GM12878 (cell line): ENCODE measurements around the gene CSF3. TPM values are rescaled to one million over a fixed set of nuclear protein-coding genes. Genes with fewer than 3 reads are reported as not detected.
"Not testable (repeated sequence)": the region's sequence is repeated elsewhere in the genome, so short reads cannot be mapped to it uniquely, and the experiment has no call there.

Experiments
- ATAC-seq: fragments of 200-7000 bp; cut with Tn5 transposase; 3 replicates; pipeline ENCODE4 v1.9.1; 2020; ENCODE audit warnings: mild to moderate bottlenecking, moderate library complexity
- BruUV-seq: library from RNA; stranded (reverse); fragments of 400-500 nt; replicated peaks from 2 replicates; lab custom pipeline; 2021; lab: Mats Ljungman, UMichigan
- CTCF ChIA-PET: fragments of 300-600 bp; sonication (Branson Sonifier 250); formaldehyde crosslinking; extraction: SDS; loops from one replicate; lab custom pipeline; 2021; ENCODE audit warnings: inconsistent platforms; lab: Yijun Ruan, JAX
- POLR2A ChIA-PET: fragments of 350-600 bp; formaldehyde crosslinking; extraction: SDS; loops from one replicate; lab custom pipeline; 2021; ENCODE audit warnings: inconsistent platforms; lab: Charles Lee
- RAD21 ChIA-PET: fragments of 300-600 bp; sonication (Branson Sonifier 250); formaldehyde crosslinking; loops from one replicate; lab custom pipeline; 2023; ENCODE audit warnings: antibody characterized with exemption; ENCODE audit not compliant: unreplicated experiment; lab: Charles Lee
- SMC1A ChIA-PET: fragments of 300-600 bp; sonication (Branson Sonifier 250); formaldehyde crosslinking; loops from one replicate; lab custom pipeline; 2023; ENCODE audit not compliant: unreplicated experiment, uncharacterized antibody; lab: Charles Lee
- DNase-seq: peaks from one replicate; pipeline ENCODE4 v3.0.0-alpha.2; 2011; ENCODE audit warnings: low read depth, low spot score
- FAIRE-seq: peaks from 3 replicates; lab custom pipeline; 2011; peaks lifted over from hg19 to GRCh38; lab: Jason Lieb, UNC
- H2AFZ ChIP-seq: 2 replicates; pipeline ENCODE4 v1.6.0; 2011; ENCODE audit warnings: low read depth, low read length, control low read depth; ENCODE audit not compliant: control insufficient read depth
- H3K27ac ChIP-seq: 2 replicates; pipeline ENCODE4 v1.5.1; 2011; ENCODE audit warnings: control low read depth; ENCODE audit not compliant: control insufficient read depth, insufficient read depth
- H3K27me3 ChIP-seq, 2 experiments: replicated peaks in 1 of 2; 2 replicates each; pipeline versions ENCODE4 v1.6.0 to v1.6.1; 2011; ENCODE audit warnings: low read length in 1 of 2; ENCODE audit not compliant: control insufficient read depth in 2 of 2, insufficient read depth in 2 of 2
- H3K36me3 ChIP-seq, 2 experiments: 2 replicates each; pipeline ENCODE4 v1.5.1; 2011; ENCODE audit warnings: low read length in 1 of 2; ENCODE audit not compliant: control insufficient read depth in 2 of 2, insufficient read depth in 2 of 2
- H3K4me1 ChIP-seq: 2 replicates; pipeline ENCODE4 v1.6.1; 2011; ENCODE audit warnings: mild to moderate bottlenecking, low read length, moderate library complexity, mixed read lengths; ENCODE audit not compliant: control insufficient read depth, insufficient read depth
- H3K4me2 ChIP-seq: 2 replicates; pipeline ENCODE4 v1.6.0; 2011; ENCODE audit warnings: control low read depth; ENCODE audit not compliant: control insufficient read depth, insufficient read depth
- H3K4me3 ChIP-seq: fragments of 200-600 bp; sonication (generic); 2 replicates; pipeline ENCODE4 v1.5.1; 2016
- H3K79me2 ChIP-seq: 2 replicates; pipeline ENCODE4 v1.6.0; 2011; ENCODE audit warnings: low read length; ENCODE audit not compliant: control insufficient read depth, insufficient read depth
- H3K9ac ChIP-seq: 2 replicates; pipeline ENCODE4 v1.8.0; 2011; ENCODE audit warnings: low read length, control low read depth, mixed read lengths; ENCODE audit not compliant: control insufficient read depth, insufficient read depth
- H3K9me3 ChIP-seq: replicated peaks from 3 replicates; pipeline ENCODE4 v1.5.1; 2011; ENCODE audit warnings: mild to moderate bottlenecking, low read length; ENCODE audit not compliant: control insufficient read depth, insufficient read depth
- H4K20me1 ChIP-seq: 2 replicates; pipeline ENCODE4 v1.6.0; 2011; ENCODE audit not compliant: control insufficient read depth, insufficient read depth
- ESRRA ChIP-seq: IDR thresholded peaks from 2 replicates; pipeline ENCODE4 v1.6.1; 2012; ENCODE audit warnings: mild to moderate bottlenecking, low read length, improper control_type of control experiment
- NFYB ChIP-seq: IDR thresholded peaks from 2 replicates; pipeline ENCODE4 v1.6.1; 2011; ENCODE audit warnings: low read depth, mild to moderate bottlenecking, low read length, improper control_type of control experiment, moderate library complexity; ENCODE audit not compliant: insufficient read depth
- RCOR1 ChIP-seq: conservative IDR thresholded peaks from 2 replicates; pipeline ENCODE4 v1.6.1; 2012; ENCODE audit warnings: low read depth, low read length, improper control_type of control experiment
- WGBS: methylation state at CpG from one replicate; pipeline ENCODE4 v1.1.6; 2016; ENCODE audit warnings: low lambda C conversion rate; ENCODE audit not compliant: insufficient replicate concordance, insufficient coverage; ENCODE audit errors: missing lambda C conversion rate; 5-methylcytosine and 5-hydroxymethylcytosine counted together
- in situ Hi-C: fragments of 300-500 bp; cut with MboI; formaldehyde crosslinking; loops from 9 replicates; pipeline ENCODE4 v1.14.3; 2018; ENCODE audit warnings: mixed read lengths
- intact Hi-C: fragments of 100-400 bp; cut with micrococcal nuclease; formaldehyde crosslinking; loops from one replicate; pipeline ENCODE4 v1.14.2; 2022; ENCODE audit not compliant: unreplicated experiment
- polyA plus RNA-seq, 11 experiments: library from polyadenylated mRNA; depleted of rRNA in 4 of 11; unstranded in 6 of 11; stranded (reverse) in 5 of 11; fragments of >200 nt; fragmentation: Nextera tagmentation in 4 of 11; fragmentation: Illumina TruSeq in 1 of 11; extraction: Ambion mirVana in 4 of 11; extraction: Trizol in 1 of 11; gene quantifications; 1 replicate in 1 of 11; 2 replicates in 10 of 11; pipeline versions ENCODE4 v1.2.1 to v1.2.3, GENCODE V29; 2011 to 2016; ENCODE audit warnings: inconsistent platforms in 2 of 11, missing spikeins in 2 of 11, low read depth in 1 of 11
- total RNA-seq, 4 experiments: library from RNA; depleted of rRNA in 3 of 4; stranded (reverse); fragments of >200 nt in 3 of 4; fragmentation: Illumina TruSeq in 1 of 4; extraction: Trizol in 1 of 4; gene quantifications; 2 replicates each; pipeline versions ENCODE4 v1.2.1 to v1.2.3, GENCODE V29; 2013 to 2021
- TF ChIP-seq, protein P1 (sequence below): fragments of 450-650 bp; IDR thresholded peaks from 2 replicates; pipeline ENCODE4 v1.6.1; 2017; ENCODE audit warnings: antibody characterized with exemption, mild to moderate bottlenecking, moderate library complexity
- TF ChIP-seq, protein P2 (sequence below): IDR thresholded peaks from 2 replicates; pipeline ENCODE4 v1.6.1; 2012; ENCODE audit warnings: low read length, inconsistent platforms
- TF ChIP-seq, protein P3 (sequence below): fragments of 450-650 bp; conservative IDR thresholded peaks from 2 replicates; pipeline ENCODE4 v1.6.1; 2017; ENCODE audit warnings: mild to moderate bottlenecking, moderate library complexity

The CSF3 gene
- total and polyA plus RNA-seq, 10 of the 15 experiments (the other 5 are each of a cell fraction or from before 2014, with no cell fraction given) = 0.09 to 0.28 (median 0.12) TPM; not detected in 5

DNA sequence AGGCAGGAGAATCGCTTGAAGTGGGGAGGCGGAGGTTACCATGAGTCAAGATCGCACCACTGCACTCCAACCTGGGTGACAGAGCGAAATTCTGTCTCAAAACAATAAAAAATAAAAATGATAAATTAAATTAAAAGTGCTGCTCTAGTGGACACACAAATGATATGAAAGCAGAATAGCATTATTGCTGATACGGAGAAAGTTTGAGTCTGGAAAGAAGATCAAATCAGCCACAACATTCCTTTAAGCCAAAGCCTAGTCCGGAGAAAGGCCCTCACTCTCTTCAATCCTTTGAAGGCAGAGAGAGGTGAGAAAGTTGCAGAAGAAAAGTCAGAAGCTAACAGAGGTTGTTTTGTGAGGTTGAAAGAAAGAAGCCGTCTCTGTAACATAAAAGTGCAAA lies 15.1 kb upstream of the CSF3 start (continued):
- TF ChIP-seq NFYB (no peak), ESRRA (no peak), RCOR1 (no peak)
- TF ChIP-seq, protein P1, sequence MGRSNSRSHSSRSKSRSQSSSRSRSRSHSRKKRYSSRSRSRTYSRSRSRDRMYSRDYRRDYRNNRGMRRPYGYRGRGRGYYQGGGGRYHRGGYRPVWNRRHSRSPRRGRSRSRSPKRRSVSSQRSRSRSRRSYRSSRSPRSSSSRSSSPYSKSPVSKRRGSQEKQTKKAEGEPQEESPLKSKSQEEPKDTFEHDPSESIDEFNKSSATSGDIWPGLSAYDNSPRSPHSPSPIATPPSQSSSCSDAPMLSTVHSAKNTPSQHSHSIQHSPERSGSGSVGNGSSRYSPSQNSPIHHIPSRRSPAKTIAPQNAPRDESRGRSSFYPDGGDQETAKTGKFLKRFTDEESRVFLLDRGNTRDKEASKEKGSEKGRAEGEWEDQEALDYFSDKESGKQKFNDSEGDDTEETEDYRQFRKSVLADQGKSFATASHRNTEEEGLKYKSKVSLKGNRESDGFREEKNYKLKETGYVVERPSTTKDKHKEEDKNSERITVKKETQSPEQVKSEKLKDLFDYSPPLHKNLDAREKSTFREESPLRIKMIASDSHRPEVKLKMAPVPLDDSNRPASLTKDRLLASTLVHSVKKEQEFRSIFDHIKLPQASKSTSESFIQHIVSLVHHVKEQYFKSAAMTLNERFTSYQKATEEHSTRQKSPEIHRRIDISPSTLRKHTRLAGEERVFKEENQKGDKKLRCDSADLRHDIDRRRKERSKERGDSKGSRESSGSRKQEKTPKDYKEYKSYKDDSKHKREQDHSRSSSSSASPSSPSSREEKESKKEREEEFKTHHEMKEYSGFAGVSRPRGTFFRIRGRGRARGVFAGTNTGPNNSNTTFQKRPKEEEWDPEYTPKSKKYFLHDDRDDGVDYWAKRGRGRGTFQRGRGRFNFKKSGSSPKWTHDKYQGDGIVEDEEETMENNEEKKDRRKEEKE = no peak
- TF ChIP-seq, protein P2, sequence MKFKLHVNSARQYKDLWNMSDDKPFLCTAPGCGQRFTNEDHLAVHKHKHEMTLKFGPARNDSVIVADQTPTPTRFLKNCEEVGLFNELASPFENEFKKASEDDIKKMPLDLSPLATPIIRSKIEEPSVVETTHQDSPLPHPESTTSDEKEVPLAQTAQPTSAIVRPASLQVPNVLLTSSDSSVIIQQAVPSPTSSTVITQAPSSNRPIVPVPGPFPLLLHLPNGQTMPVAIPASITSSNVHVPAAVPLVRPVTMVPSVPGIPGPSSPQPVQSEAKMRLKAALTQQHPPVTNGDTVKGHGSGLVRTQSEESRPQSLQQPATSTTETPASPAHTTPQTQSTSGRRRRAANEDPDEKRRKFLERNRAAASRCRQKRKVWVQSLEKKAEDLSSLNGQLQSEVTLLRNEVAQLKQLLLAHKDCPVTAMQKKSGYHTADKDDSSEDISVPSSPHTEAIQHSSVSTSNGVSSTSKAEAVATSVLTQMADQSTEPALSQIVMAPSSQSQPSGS = no peak
- TF ChIP-seq, protein P3, sequence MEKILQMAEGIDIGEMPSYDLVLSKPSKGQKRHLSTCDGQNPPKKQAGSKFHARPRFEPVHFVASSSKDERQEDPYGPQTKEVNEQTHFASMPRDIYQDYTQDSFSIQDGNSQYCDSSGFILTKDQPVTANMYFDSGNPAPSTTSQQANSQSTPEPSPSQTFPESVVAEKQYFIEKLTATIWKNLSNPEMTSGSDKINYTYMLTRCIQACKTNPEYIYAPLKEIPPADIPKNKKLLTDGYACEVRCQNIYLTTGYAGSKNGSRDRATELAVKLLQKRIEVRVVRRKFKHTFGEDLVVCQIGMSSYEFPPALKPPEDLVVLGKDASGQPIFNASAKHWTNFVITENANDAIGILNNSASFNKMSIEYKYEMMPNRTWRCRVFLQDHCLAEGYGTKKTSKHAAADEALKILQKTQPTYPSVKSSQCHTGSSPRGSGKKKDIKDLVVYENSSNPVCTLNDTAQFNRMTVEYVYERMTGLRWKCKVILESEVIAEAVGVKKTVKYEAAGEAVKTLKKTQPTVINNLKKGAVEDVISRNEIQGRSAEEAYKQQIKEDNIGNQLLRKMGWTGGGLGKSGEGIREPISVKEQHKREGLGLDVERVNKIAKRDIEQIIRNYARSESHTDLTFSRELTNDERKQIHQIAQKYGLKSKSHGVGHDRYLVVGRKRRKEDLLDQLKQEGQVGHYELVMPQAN = no peak

DNA sequence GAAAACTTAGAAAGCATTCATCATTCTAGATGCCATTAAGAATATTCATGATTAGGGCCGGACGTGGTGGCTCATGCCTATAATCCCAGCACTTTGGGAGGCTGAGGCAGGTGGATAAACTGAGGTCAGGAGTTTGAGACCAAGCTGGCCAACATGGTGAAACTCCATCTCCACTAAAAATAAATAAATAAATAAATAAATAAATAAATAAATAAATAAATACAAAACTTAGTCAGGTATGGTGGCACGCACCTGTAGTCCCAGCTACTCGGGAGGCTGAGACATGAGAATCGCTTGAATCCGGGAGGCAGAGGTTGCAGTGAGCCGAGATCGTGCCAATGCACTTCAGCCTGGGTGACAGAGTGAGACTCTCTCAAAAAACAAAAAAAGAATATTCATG lies 13.9 kb upstream of the CSF3 start:
- peaks cover 6 to 11% of the 10 kb centered on the region in 2 experiments; a peak in 3 of 4 replicates for H3K36me3 ChIP-seq
- RAD21 ChIA-PET, FAIRE-seq, intact Hi-C loops, H3K4me3 ChIP-seq, ATAC-seq, BruUV-seq, H3K9ac ChIP-seq, H3K4me1 ChIP-seq, POLR2A ChIA-PET, H3K4me2 ChIP-seq, DNase-seq, H3K27me3 ChIP-seq, H2AFZ ChIP-seq, H3K9me3 ChIP-seq, H3K79me2 ChIP-seq, H4K20me1 ChIP-seq, H3K27ac ChIP-seq: not testable (repeated sequence)
- CTCF ChIA-PET = interaction anchor here (0.6 to 2.2 kb wide), 3 partner anchors 26 to 212 kb away, joined by 3 to 7 read pairs (median 3); no protein-coding TSS in a partner anchor
- in situ Hi-C loops = loop anchor here (25.0 kb wide), 1 partner anchor 286 kb away; the partner anchor contains the start of gene CDC6
- WGBS = 94% methylated on average over 8 of the region's 8 CpGs
- SMC1A ChIA-PET = interaction anchor here (0.5 kb wide), 1 partner anchor 102 kb away, joined by 3 read pairs; no protein-coding TSS in a partner anchor
